B cell (primary cell): ENCODE measurements around the gene RPH3AL. TPM values are rescaled to one million over a fixed set of nuclear protein-coding genes. Genes with fewer than 3 reads are reported as not detected.

Source experiments
- ATAC-seq: fragments of 200-7000 bp; cut with Tn5 transposase; one replicate; pipeline ENCODE4 v1.10.0; 2021; ENCODE audit warnings: low read depth, mild to moderate bottlenecking, moderate number of reproducible peaks, moderate library complexity
- CTCF ChIA-PET: fragments of 350-600 bp; sonication (Branson Sonifier 250); formaldehyde crosslinking; loops from one replicate; lab custom pipeline; 2021; ENCODE audit warnings: antibody characterized with exemption, inconsistent platforms; lab: Charles Lee
- POLR2A ChIA-PET: fragments of 350-600 bp; sonication (Branson Sonifier 250); formaldehyde crosslinking; loops from one replicate; lab custom pipeline; 2021; ENCODE audit warnings: antibody characterized with exemption; lab: Charles Lee
- DNase-seq: peaks from one replicate; pipeline ENCODE4 v3.0.0; 2013
- H2AFZ ChIP-seq: 2 replicates; pipeline ENCODE4 v1.6.1; 2012; ENCODE audit warnings: mild to moderate bottlenecking, low read depth, low read length; ENCODE audit not compliant: insufficient read depth, poor library complexity, severe bottlenecking
- H3K27ac ChIP-seq, 2 donors: 1 replicate in 1 of 2; 2 replicates in 1 of 2; pipeline ENCODE4 v1.5.1; 2012 to 2013; ENCODE audit warnings: low read length in 2 of 2, mild to moderate bottlenecking in 2 of 2, moderate library complexity in 1 of 2
- H3K27me3 ChIP-seq, 4 experiments: fragments of 200-600 bp in 1 of 4; sonication (generic) in 1 of 4; replicated peaks in 1 of 4; 1 replicate in 2 of 4; 2 replicates in 2 of 4; pipeline versions ENCODE4 v1.6.1 to v1.7.0; 2013 to 2016; ENCODE audit warnings: low read length in 3 of 4, mild to moderate bottlenecking in 2 of 4, mixed read lengths in 1 of 4, moderate library complexity in 1 of 4; ENCODE audit not compliant: insufficient read depth in 4 of 4, control insufficient read depth in 3 of 4; ENCODE audit errors: control extremely low read depth in 1 of 4
- H3K36me3 ChIP-seq, 2 experiments: replicated peaks in 1 of 2; 1 replicate in 1 of 2; 2 replicates in 1 of 2; pipeline versions ENCODE4 v1.6.1 to v1.7.1; 2013; ENCODE audit warnings: low read length in 1 of 2; ENCODE audit not compliant: insufficient read depth in 2 of 2, control insufficient read depth in 1 of 2; ENCODE audit errors: control extremely low read depth in 1 of 2, extremely low read depth in 1 of 2
- H3K4me1 ChIP-seq, 2 donors: fragments of 200-600 bp in 1 of 2; sonication (generic) in 1 of 2; 1 replicate in 1 of 2; 2 replicates in 1 of 2; pipeline versions ENCODE4 v1.5.1 to v1.6.1; 2013 to 2017; ENCODE audit warnings: low read length in 2 of 2; ENCODE audit not compliant: control insufficient read depth in 2 of 2, insufficient read depth in 2 of 2
- H3K4me2 ChIP-seq: replicated peaks from 2 replicates; pipeline ENCODE3; 2012; ENCODE audit warnings: mild to moderate bottlenecking, low read depth, low read length; ENCODE audit not compliant: poor library complexity, severe bottlenecking
- H3K4me3 ChIP-seq, 5 experiments: fragments of 200-600 bp in 1 of 5; sonication (generic) in 1 of 5; 1 replicate in 3 of 5; 2 replicates in 2 of 5; pipeline versions ENCODE4 v1.5.1 to v1.7.0; 2011 to 2016; ENCODE audit warnings: low read length in 4 of 5, mild to moderate bottlenecking in 4 of 5, low read depth in 2 of 5, control low read depth in 1 of 5, moderate library complexity in 1 of 5; ENCODE audit not compliant: insufficient read depth in 1 of 5; ENCODE audit errors: control extremely low read depth in 1 of 5, extremely low read depth in 1 of 5
- H3K79me2 ChIP-seq: fragments of 200-600 bp; sonication (generic); one replicate; pipeline ENCODE4 v1.6.0; 2016; ENCODE audit warnings: low read length; ENCODE audit not compliant: control insufficient read depth, insufficient read depth
- H3K9ac ChIP-seq: fragments of 200-600 bp; sonication (generic); 2 replicates; pipeline ENCODE4 v1.6.1; 2017; ENCODE audit warnings: mild to moderate bottlenecking, low read length, moderate library complexity
- H3K9me3 ChIP-seq, 3 donors: one replicate each; pipeline versions ENCODE4 v1.6.1 to v1.7.1; 2013; ENCODE audit warnings: low read length in 2 of 3; ENCODE audit not compliant: control insufficient read depth in 2 of 3, insufficient read depth in 1 of 3; ENCODE audit errors: control extremely low read depth in 1 of 3
- H4K20me1 ChIP-seq: 2 replicates; pipeline ENCODE4 v1.6.0; 2012; ENCODE audit warnings: mild to moderate bottlenecking, low read length; ENCODE audit not compliant: insufficient read depth, control insufficient read depth, poor library complexity, severe bottlenecking
- H3K27ac Mint-ChIP-seq: one replicate; pipeline ENCODE4 v1.8.0; 2021; ENCODE audit warnings: mixed read lengths
- H3K27me3 Mint-ChIP-seq: one replicate; pipeline ENCODE4 v1.8.0; 2021; ENCODE audit warnings: mixed read lengths
- H3K4me1 Mint-ChIP-seq: one replicate; pipeline ENCODE4 v1.8.0; 2021; ENCODE audit warnings: mixed read lengths
- H3K4me3 Mint-ChIP-seq: one replicate; pipeline ENCODE4 v1.8.0; 2021; ENCODE audit warnings: mixed read lengths
- H3K9me3 Mint-ChIP-seq: one replicate; pipeline ENCODE4 v1.8.0; 2022; ENCODE audit warnings: mixed read lengths; ENCODE audit not compliant: insufficient read depth
- CTCF ChIP-seq: fragments of 200-600 bp; IDR thresholded peaks from one replicate; pipeline ENCODE4 v1.8.0; 2022; ENCODE audit warnings: antibody characterized with exemption, mild to moderate bottlenecking
- EZH2 ChIP-seq: IDR thresholded peaks from 2 replicates; pipeline ENCODE4 v1.6.1; 2012; ENCODE audit warnings: borderline replicate concordance, low read depth, mild to moderate bottlenecking, moderate library complexity, low read length; ENCODE audit not compliant: insufficient read depth, poor library complexity, severe bottlenecking
- WGBS: methylation state at CpG from one replicate; pipeline ENCODE4 v1.1.5; 2013; ENCODE audit warnings: missing lambda C conversion rate; ENCODE audit not compliant: insufficient coverage; 5-methylcytosine and 5-hydroxymethylcytosine counted together
- intact Hi-C: fragments of 100-400 bp; cut with micrococcal nuclease; formaldehyde crosslinking; loops from one replicate; pipeline ENCODE4 v1.10.0; 2022
- polyA plus RNA-seq: library from polyadenylated mRNA; depleted of rRNA; stranded (reverse); fragments of >200 nt; gene quantifications from 2 replicates; pipeline ENCODE4 v1.2.3, GENCODE V29; 2012
- total RNA-seq, 2 donors: library from RNA; stranded (reverse); fragments of 120-200 nt in 1 of 2; gene quantifications; 1 replicate in 1 of 2; 2 replicates in 1 of 2; pipeline versions ENCODE4 v1.2.3 to v1.2.4, GENCODE V29; 2013 to 2022

The RPH3AL gene
- total and polyA plus RNA-seq, 2 donors (not counting 1 experiment from before 2014, with no cell fraction given) = 10.8 to 13.3 TPM

GRCh38 chr17:353213-353837, 718 bp upstream of the RPH3AL start:
- H3K9me3 ChIP-seq = peaks cover 0 to 12% (median 0%) of the 10 kb centered on the region in 3 donors
- no peak overlapping the region for H3K4me3 ChIP-seq
- H3K27me3 ChIP-seq = no peaks in the 10 kb centered on the region
- no peak overlapping the region for H3K27ac ChIP-seq
- H2AFZ ChIP-seq = no peak overlapping the region
- POLR2A ChIA-PET = no interaction called here
- intact Hi-C loops = no loop called here
- no peak overlapping the region for H3K4me2 ChIP-seq
- 78% methylated on average over 4 of the region's 8 CpGs for WGBS
- no peaks in the 10 kb centered on the region for H4K20me1 ChIP-seq
- no peak for DNase-seq
- H3K9ac ChIP-seq = no peak overlapping the region
- Mint-ChIP-seq H3K4me3 (no peak overlapping the region), H3K9me3 (no peaks in the 10 kb centered on the region), H3K4me1 (no peaks in the 10 kb centered on the region), H3K27ac (no peak overlapping the region), H3K27me3 (peaks cover 20% of the 10 kb centered on the region)
- CTCF ChIA-PET = no interaction called here
- no peaks in the 10 kb centered on the region for H3K36me3 ChIP-seq
- no peak for TF ChIP-seq EZH2
- TF ChIP-seq CTCF = no peak
- no peaks in the 10 kb centered on the region for H3K4me1 ChIP-seq
- H3K79me2 ChIP-seq = no peaks in the 10 kb centered on the region
- ATAC-seq = no peak

GRCh38 chr17:351875-352420, 659 bp downstream of the RPH3AL start:
- peaks cover 20% of the 10 kb centered on the region for H3K27me3 Mint-ChIP-seq
- H3K4me3 Mint-ChIP-seq = no peak overlapping the region
- no peaks in the 10 kb centered on the region for H3K9me3 Mint-ChIP-seq
- no peak for DNase-seq
- no peak overlapping the region for H3K9ac ChIP-seq
- no peak overlapping the region for H3K4me3 ChIP-seq
- no peak overlapping the region for H3K27ac Mint-ChIP-seq
- ATAC-seq = no peak
- no peak overlapping the region for H3K4me2 ChIP-seq
- no peaks in the 10 kb centered on the region for H4K20me1 ChIP-seq
- no peaks in the 10 kb centered on the region for H3K27me3 ChIP-seq
- intact Hi-C loops = no loop called here
- no peaks in the 10 kb centered on the region for H3K4me1 Mint-ChIP-seq
- CTCF ChIA-PET = no interaction called here
- TF ChIP-seq CTCF (no peak), EZH2 (no peak)
- peaks cover 0 to 12% (median 0%) of the 10 kb centered on the region in 3 donors for H3K9me3 ChIP-seq
- no peak overlapping the region for H3K27ac ChIP-seq
- H3K79me2 ChIP-seq = no peaks in the 10 kb centered on the region
- 84% methylated on average over 19 of the region's 19 CpGs for WGBS
- H3K4me1 ChIP-seq = no peaks in the 10 kb centered on the region
- no peak overlapping the region for H2AFZ ChIP-seq
- no peaks in the 10 kb centered on the region for H3K36me3 ChIP-seq
- POLR2A ChIA-PET = no interaction called here
